HL-60/S4 treated with retinoic acid at 250 ng/mL for 4 days and 3 days (cell line): ENCODE data around the gene APOH.

ENCODE experiments used
- in situ Hi-C: fragments of 300-500 bp; cut with MboI; formaldehyde crosslinking; loops from 2 replicates; pipeline ENCODE4 v1.7.0; 2022; ENCODE audit warnings: low sequenced_read_pairs

APOH gene

DNA sequence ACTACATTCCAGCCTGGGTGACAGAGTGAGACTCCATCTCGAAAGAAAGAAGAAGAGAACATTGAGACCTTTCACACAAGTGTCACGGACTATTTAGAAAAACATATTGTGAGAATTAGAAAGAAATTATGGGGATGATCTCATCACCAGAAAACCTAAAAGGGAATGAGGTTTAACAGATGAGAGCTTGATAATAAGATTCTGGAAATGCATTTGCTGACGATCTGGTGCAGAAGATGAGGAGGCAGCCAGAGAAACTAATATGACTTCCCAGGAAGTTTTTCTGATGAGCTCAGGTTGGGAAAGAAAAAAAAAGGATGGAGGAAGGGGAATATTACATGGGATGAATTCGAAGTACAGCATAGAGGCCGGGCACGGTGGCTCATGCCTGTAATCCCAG, 10.8 kb upstream of the APOH start:
- in situ Hi-C loops = no loop called here

- in situ Hi-C loops = no loop called here
Measured at GRCh38 chr17:66235377-66235994, 6.3 kb upstream of the APOH start.

DNA sequence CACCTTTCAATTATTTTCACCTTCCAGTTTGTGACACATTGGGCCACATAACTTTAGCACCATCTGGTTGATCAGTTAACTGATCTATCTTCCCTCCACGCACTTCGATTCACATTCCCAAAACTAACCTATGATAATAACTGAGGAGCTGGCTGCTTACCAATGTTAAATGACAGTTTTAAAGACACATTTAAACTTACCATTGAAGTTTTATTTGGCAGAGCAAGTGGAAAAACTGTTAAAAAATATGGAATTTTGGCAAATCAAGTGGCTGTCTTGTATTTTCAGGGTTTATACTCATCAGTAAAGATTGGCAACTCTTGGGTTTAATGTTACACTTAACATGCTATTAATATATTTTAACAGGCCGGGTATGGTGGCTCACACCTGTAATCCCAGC, 5.4 kb upstream of the APOH start:
- in situ Hi-C loops = no loop called here

DNA sequence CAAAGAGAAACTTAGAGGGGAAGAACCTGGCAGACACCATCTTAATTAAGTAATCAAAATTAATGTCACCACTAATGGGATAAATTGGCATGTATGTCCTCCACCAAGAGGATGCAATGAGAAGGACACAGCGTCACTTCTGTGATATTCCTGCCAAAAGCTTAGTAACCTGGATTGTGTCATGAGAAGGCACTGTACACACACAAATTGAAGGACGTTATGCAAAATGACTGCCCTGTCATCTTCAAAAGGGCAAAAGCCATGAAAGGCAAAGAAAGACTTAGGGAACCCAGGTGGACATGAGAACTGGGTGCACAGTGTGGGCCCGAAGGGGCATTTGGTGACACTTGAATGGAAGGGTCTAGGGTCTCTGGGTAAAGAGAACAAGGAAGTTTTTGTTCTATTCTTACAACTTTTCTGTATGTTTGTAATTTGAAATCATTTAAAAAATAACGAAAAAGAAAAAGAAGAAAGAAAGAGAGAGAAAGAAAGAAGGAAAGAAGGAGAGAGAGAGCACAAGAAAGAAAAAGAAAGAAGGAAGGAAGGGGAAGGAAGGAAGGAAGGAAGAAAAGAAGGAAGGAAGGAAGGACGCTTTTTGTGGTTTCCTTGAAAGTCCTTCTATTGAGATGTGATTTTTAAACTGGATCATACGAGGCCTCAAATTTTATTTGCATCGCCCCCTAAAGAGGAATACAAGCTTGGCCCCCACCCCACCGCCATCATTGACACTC, 4.0 kb upstream of the APOH start:
- in situ Hi-C loops = no loop called here

- in situ Hi-C loops = no loop called here
Measured at GRCh38 chr17:66230922-66231591, 1.8 kb upstream of the APOH start.

DNA sequence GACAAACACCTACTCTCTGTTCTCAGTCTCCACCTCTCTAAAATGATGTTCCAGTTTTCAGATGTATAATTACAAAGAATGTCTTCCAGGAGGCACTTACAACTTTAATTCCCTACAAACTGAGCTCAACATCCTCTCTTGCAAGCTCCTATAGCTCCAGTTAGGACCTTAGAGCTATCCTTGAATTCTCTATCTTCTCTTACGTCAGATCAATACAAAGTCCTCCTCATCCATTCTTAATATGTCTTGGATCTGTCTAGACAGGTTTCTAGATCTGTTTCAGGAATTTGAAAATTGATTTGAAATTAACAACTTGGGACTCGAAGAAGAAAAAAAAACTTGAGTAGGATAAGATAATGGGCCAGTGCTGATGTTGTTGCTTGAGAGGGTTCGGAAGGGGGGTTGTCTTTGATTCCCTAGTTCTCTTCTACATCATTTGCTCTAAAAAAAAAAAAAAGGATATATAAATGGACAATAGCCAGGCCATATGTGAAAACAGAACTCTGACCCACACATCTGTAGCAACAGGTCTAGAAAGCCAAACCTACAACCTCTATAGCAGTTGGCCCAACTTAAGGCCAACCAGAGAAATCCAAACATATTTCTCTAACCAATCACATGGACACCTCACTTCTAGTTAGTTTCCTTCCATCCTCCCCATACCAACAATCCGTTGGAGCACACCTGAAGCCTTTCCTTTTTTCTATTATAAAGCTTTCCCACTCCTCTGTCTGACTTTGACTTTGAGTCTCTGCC, 746 bp upstream of the APOH start:
- in situ Hi-C loops = no loop called here

DNA sequence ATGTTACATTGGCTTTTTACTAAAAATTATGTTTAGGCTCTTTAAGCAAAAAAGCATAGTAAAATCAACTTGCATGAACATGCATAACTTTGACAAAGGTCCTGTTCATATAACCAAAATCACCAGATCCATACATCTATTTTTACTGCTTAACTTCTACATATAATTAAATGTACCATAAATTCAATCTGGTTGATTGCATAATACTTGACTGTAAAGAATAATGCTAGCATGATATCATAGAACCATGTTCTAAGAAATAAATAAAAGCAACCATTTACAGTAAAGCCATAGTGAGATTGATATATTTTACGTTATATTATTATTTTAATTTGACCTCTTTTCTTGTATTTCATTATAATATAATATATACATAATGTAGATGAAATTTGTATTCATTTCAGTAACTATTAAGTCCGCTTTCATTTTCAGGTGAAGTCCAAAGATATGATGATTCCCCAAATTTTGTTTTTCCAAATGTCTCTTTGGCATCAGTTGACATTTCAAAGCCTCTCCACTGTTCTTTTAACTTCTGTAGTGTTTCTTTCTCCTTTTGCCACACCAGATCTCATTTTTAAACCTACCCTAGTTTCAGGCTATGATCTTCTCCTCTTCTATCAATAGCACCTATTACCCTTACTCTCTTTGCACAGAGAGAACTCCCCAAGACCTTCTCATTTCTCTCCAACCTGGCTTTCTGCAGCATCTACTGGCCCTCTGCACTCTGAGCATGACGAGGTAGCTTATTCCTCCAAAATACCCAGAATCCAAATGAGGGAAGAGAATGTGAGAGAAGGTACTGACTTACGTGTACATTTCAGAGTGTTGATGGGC, 1.8 kb downstream of the APOH start:
- in situ Hi-C loops = no loop called here

GRCh38 chr17:66222798-66223350, 6.3 kb downstream of the APOH start:
- in situ Hi-C loops = loop anchor here (25.0 kb wide), 1 partner anchor 689 kb away; no protein-coding TSS in a partner anchor

DNA sequence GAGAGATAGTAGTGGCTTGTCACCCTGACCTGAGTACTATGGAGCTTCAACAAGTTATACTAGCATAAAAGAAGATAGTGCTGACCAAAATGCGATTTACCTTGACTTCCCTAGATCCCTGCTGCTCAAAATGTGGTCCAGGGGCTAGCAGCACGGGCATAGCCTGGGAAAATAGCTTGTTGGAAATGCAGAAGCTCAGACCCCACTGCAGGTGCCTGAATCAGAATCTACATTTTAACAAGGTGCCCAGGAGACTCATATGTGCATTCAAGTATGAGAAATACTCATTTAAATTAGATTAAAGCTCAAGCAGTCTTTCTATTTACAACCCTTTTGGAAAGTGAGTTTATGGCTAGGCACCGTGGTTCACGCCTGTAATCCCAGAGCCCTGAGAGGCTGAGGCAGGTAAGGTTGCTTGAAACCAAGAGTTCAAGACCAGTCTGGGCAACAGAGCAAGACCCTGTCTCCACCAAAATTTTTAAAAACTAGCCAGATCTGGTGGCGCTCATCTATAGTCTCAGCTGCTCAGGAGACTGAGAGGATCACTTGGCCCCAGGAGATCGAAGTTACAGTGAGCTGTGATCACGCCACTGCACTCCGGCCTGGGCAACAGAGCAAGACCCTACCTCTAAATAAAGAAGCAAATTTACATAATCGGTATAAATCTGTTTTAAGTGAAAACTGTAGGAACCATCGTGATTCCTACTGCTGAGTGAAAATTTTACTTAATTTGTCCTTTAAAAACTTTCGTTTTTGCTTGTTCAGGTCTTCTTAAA, 7.3 kb downstream of the APOH start:
- in situ Hi-C loops = loop anchor here (25.0 kb wide), 1 partner anchor 690 kb away; no protein-coding TSS in a partner anchor

DNA sequence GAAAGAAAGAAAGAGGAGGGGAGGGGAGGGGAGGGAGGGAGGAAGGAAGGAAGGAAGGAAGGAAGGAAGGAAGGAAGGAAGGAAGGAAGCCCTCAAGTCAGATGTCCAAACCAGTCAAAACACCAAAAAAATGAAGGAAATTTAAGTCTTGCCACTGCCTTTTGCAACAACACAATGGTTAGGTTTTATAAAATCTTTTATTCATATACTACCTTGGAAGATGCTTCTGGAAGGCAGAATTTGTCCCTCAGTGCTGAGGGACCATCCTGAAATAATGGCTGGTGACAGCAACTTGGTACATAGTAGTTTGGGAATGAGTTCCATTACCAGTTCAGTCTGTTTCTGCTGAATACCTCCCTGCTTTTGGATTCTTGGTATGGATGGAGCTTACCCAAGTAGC, 7.9 kb downstream of the APOH start:
- in situ Hi-C loops = loop anchor here (25.0 kb wide), 1 partner anchor 691 kb away; no protein-coding TSS in a partner anchor

DNA sequence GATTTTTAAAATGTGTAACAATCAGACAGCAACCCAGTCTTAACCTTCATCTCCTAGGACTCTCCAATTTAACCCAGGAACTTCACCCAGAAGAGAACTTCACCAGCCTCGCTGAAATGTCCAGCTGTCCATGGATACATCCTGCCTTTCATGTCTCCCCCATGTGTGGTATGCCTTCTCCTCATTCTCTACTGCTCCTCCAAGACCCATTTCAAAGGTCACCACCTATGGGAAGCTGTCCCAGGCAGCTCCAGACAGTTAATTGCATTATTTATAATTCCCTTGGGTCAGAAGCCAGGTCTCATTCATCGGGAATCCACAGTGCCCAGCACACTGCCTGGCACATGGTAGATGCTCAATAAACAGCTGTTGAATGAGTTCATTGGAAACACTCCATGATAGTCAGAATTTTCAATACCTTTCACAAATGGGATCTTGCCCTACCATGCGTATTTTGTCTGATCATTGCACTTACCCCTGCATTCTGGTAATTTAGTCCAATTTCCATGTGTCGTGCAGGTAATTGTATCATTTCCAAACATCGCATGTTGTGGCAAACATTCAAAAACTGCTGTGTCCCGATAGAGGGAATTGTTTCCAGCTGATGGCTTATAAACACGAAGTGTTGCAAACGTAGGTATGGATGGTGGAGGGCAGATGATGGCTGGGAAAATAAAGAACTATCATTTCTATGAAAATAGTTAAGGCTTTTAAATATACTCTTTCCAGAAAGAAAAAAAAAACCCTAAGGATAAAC, 9.0 kb downstream of the APOH start:
- in situ Hi-C loops = loop anchor here (25.0 kb wide), 1 partner anchor 692 kb away; no protein-coding TSS in a partner anchor

- in situ Hi-C loops = loop anchor here (25.0 kb wide), 1 partner anchor 697 kb away; no protein-coding TSS in a partner anchor
Measured at GRCh38 chr17:66215529-66215911, 13.7 kb downstream of the APOH start.

- in situ Hi-C loops = loop anchor here (25.0 kb wide), 1 partner anchor 697 kb away; no protein-coding TSS in a partner anchor
Measured at GRCh38 chr17:66214884-66215528, 14.2 kb downstream of the APOH start.

- in situ Hi-C loops = loop anchor here (25.0 kb wide), 1 partner anchor 701 kb away; no protein-coding TSS in a partner anchor
Measured at GRCh38 chr17:66211047-66211810, 18.0 kb downstream of the APOH start.

GRCh38 chr17:66210208-66210574, 19.0 kb downstream of the APOH start:
- in situ Hi-C loops = loop anchor here (25.0 kb wide), 1 partner anchor 702 kb away; no protein-coding TSS in a partner anchor

DNA sequence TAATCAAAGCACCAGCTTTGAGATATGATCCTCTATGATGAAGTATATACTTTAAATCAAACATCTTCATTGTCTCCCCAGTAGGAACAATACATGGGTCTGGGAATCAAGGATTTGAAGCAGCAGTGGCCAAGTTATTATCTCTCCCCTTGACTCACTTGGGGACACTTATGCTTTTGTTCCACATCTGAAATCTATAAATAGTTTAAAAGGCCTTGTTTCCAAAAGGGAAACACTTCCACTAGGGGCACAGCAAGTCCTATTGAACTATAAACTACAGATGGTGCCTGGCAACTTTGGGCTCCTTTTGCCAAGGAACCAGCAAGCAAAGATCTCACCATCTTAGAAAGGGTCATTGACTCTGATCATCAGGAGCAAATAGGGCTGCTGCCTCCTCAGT, 21.3 kb downstream of the APOH start:
- in situ Hi-C loops = loop anchor here (25.0 kb wide), 1 partner anchor 704 kb away; no protein-coding TSS in a partner anchor
